ENCODE results near the gene DEDD. TPM values are rescaled to one million over a fixed set of nuclear protein-coding genes. Genes with fewer than 3 reads are reported as not detected.

The DEDD gene
- total and polyA plus RNA-seq, 2 of the 13 experiments (the other 11 are each of a cell fraction or from before 2014, with no cell fraction given), result 12.6 to 27.8 TPM

DNA sequence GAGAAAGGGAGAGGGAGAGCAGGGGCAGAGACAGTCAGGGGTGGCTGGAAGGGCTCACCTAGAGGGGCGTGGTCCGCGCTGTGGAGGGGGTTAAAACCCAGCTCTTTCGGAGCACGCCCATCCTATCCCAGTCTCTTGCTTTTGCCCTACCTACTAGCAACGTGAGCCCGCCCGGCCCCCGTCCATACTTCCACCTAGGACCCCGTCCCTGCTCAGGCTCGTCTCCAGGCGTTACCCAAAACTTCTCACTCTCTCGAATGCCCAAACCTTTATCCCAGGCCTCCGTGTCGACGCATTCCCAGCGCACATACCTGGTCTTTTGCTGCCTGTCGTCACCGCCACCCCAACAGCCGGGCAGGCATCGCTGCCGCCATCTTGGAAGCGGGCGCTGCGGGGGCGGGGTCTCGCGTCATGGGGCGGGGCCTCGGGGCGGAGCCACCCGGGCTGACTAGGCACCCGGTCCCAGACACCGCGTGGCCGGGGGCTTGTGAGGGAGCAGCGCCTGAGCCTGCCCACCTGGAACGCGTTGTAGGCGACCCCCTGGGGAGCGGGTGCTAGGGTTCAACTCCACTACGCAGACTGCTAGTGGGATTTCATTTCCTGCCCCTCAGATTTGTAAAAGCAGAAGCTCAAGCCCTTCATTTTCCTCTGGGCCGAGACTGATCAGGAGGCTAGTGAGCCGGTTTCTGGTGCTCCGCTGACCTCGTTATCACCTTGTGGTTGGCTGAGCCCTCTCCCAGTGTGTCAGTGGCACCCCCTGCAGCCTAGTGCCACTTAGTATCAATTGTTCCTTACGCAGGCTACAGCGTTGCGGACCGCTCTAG, 44.9 kb upstream of the DEDD start, which contains the start of gene B4GALT3 (continued):
- TF ChIP-seq CC2D1A (CRISPR knock-in tag; IDR thresholded peaks at IDR 0.05) (0 out of 2 replicates have a peak, but pooled peaks have one; percentile 52), MTF2 (CRISPR knock-in tag; IDR thresholded peaks at IDR 0.05; ENCODE audit: borderline replicate concordance) (peak; percentile 78; the same call in 1 of the 2 replicates), ZNF781 (CRISPR knock-in tag; IDR thresholded peaks at IDR 0.05; ENCODE audit: borderline replicate concordance, not compliant biosample characterization) (peak; percentile 68), ZC3H13 (CRISPR knock-in tag; IDR thresholded peaks at IDR 0.05) (no peak), ZNF577 (CRISPR knock-in tag; IDR thresholded peaks at IDR 0.05; ENCODE audit: borderline replicate concordance, low read depth) (0 out of 2 replicates have a peak, but pooled peaks have one; percentile 24), ZNF570 (CRISPR knock-in tag; IDR thresholded peaks at IDR 0.05; ENCODE audit: borderline replicate concordance) (no peak), ZFP36L2 (CRISPR knock-in tag; IDR thresholded peaks at IDR 0.05) (peak; percentile 71; the same call in 1 of the 2 replicates), ELF3 (CRISPR knock-in tag; IDR thresholded peaks at IDR 0.05) (0 out of 2 replicates have a peak, but pooled peaks have one; percentile 33), ZNF75D (CRISPR knock-in tag; IDR thresholded peaks at IDR 0.05; ENCODE audit: borderline replicate concordance) (no peak), ZNF333 (CRISPR knock-in tag; IDR thresholded peaks at IDR 0.05; ENCODE audit: borderline replicate concordance) (peak; percentile 89; the same call in 1 of the 2 replicates), KLF15 (CRISPR knock-in tag; IDR thresholded peaks at IDR 0.05; ENCODE audit: borderline replicate concordance) (no peak; the same call in 1 of the 2 replicates), ZNF326 (CRISPR knock-in tag; IDR thresholded peaks at IDR 0.05; ENCODE audit: borderline replicate concordance) (no peak), KLF6 (CRISPR knock-in tag; IDR thresholded peaks at IDR 0.05) (0 out of 2 replicates have a peak, but pooled peaks have one; percentile 76), ZNF530 (CRISPR knock-in tag; IDR thresholded peaks at IDR 0.05; ENCODE audit: low read depth) (0 out of 2 replicates have a peak, but pooled peaks have one; percentile 74), ZNF367 (CRISPR knock-in tag; IDR thresholded peaks at IDR 0.05; ENCODE audit: borderline replicate concordance) (0 out of 2 replicates have a peak, but pooled peaks have one; percentile 63), MAF1 (CRISPR knock-in tag; IDR thresholded peaks at IDR 0.05; ENCODE audit: borderline replicate concordance) (no peak), MYNN (CRISPR knock-in tag; IDR thresholded peaks at IDR 0.05; ENCODE audit: low read depth) (no peak), ISL2 (CRISPR knock-in tag; IDR thresholded peaks at IDR 0.05) (0 out of 2 replicates have a peak, but pooled peaks have one; percentile 31), NAIF1 (CRISPR knock-in tag; IDR thresholded peaks at IDR 0.05; ENCODE audit: borderline replicate concordance) (no peak; the same call in 1 of the 2 replicates), SALL2 (CRISPR knock-in tag; IDR thresholded peaks at IDR 0.05) (no peak), MED8 (CRISPR knock-in tag; IDR thresholded peaks at IDR 0.05; ENCODE audit: insufficient replicate concordance) (peak; percentile 75), FOSL2 (CRISPR knock-in tag; IDR thresholded peaks at IDR 0.05) (peak; percentile 72), ZSCAN29 (CRISPR knock-in tag; conservative IDR thresholded peaks at IDR 0.05) (peak; percentile 96), ZNF572 (CRISPR knock-in tag; IDR thresholded peaks at IDR 0.05) (no peak)
- TF ChIP-seq, protein P1, sequence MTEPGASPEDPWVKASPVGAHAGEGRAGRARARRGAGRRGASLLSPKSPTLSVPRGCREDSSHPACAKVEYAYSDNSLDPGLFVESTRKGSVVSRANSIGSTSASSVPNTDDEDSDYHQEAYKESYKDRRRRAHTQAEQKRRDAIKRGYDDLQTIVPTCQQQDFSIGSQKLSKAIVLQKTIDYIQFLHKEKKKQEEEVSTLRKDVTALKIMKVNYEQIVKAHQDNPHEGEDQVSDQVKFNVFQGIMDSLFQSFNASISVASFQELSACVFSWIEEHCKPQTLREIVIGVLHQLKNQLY (CRISPR knock-in tag; IDR thresholded peaks at IDR 0.05), result peak; percentile 38; the same call in 1 of the 2 replicates
- TF ChIP-seq, protein P2, sequence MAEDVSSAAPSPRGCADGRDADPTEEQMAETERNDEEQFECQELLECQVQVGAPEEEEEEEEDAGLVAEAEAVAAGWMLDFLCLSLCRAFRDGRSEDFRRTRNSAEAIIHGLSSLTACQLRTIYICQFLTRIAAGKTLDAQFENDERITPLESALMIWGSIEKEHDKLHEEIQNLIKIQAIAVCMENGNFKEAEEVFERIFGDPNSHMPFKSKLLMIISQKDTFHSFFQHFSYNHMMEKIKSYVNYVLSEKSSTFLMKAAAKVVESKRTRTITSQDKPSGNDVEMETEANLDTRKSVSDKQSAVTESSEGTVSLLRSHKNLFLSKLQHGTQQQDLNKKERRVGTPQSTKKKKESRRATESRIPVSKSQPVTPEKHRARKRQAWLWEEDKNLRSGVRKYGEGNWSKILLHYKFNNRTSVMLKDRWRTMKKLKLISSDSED (CRISPR knock-in tag; IDR thresholded peaks at IDR 0.05), result no peak
- TF ChIP-seq, protein P3, sequence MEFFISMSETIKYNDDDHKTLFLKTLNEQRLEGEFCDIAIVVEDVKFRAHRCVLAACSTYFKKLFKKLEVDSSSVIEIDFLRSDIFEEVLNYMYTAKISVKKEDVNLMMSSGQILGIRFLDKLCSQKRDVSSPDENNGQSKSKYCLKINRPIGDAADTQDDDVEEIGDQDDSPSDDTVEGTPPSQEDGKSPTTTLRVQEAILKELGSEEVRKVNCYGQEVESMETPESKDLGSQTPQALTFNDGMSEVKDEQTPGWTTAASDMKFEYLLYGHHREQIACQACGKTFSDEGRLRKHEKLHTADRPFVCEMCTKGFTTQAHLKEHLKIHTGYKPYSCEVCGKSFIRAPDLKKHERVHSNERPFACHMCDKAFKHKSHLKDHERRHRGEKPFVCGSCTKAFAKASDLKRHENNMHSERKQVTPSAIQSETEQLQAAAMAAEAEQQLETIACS (CRISPR knock-in tag; IDR thresholded peaks at IDR 0.05), result no peak

All from HepG2 (cell line).